B cell (primary cell): ENCODE measurements around the gene AEBP1. TPM values are rescaled to one million over a fixed set of nuclear protein-coding genes. Genes with fewer than 3 reads are reported as not detected.

Source experiments
- ATAC-seq: fragments of 200-7000 bp; cut with Tn5 transposase; one replicate; pipeline ENCODE4 v1.10.0; 2021; ENCODE audit warnings: low read depth, mild to moderate bottlenecking, moderate number of reproducible peaks, moderate library complexity
- CTCF ChIA-PET: fragments of 350-600 bp; sonication (Branson Sonifier 250); formaldehyde crosslinking; loops from one replicate; lab custom pipeline; 2021; ENCODE audit warnings: antibody characterized with exemption, inconsistent platforms; lab: Charles Lee
- POLR2A ChIA-PET: fragments of 350-600 bp; sonication (Branson Sonifier 250); formaldehyde crosslinking; loops from one replicate; lab custom pipeline; 2021; ENCODE audit warnings: antibody characterized with exemption; lab: Charles Lee
- DNase-seq: peaks from one replicate; pipeline ENCODE4 v3.0.0; 2013
- H2AFZ ChIP-seq: 2 replicates; pipeline ENCODE4 v1.6.1; 2012; ENCODE audit warnings: mild to moderate bottlenecking, low read depth, low read length; ENCODE audit not compliant: insufficient read depth, poor library complexity, severe bottlenecking
- H3K27ac ChIP-seq, 2 donors: 1 replicate in 1 of 2; 2 replicates in 1 of 2; pipeline ENCODE4 v1.5.1; 2012 to 2013; ENCODE audit warnings: low read length in 2 of 2, mild to moderate bottlenecking in 2 of 2, moderate library complexity in 1 of 2
- H3K27me3 ChIP-seq, 4 experiments: fragments of 200-600 bp in 1 of 4; sonication (generic) in 1 of 4; replicated peaks in 1 of 4; 1 replicate in 2 of 4; 2 replicates in 2 of 4; pipeline versions ENCODE4 v1.6.1 to v1.7.0; 2013 to 2016; ENCODE audit warnings: low read length in 3 of 4, mild to moderate bottlenecking in 2 of 4, mixed read lengths in 1 of 4, moderate library complexity in 1 of 4; ENCODE audit not compliant: insufficient read depth in 4 of 4, control insufficient read depth in 3 of 4; ENCODE audit errors: control extremely low read depth in 1 of 4
- H3K36me3 ChIP-seq, 2 experiments: replicated peaks in 1 of 2; 1 replicate in 1 of 2; 2 replicates in 1 of 2; pipeline versions ENCODE4 v1.6.1 to v1.7.1; 2013; ENCODE audit warnings: low read length in 1 of 2; ENCODE audit not compliant: insufficient read depth in 2 of 2, control insufficient read depth in 1 of 2; ENCODE audit errors: control extremely low read depth in 1 of 2, extremely low read depth in 1 of 2
- H3K4me1 ChIP-seq, 2 donors: fragments of 200-600 bp in 1 of 2; sonication (generic) in 1 of 2; 1 replicate in 1 of 2; 2 replicates in 1 of 2; pipeline versions ENCODE4 v1.5.1 to v1.6.1; 2013 to 2017; ENCODE audit warnings: low read length in 2 of 2; ENCODE audit not compliant: control insufficient read depth in 2 of 2, insufficient read depth in 2 of 2
- H3K4me2 ChIP-seq: replicated peaks from 2 replicates; pipeline ENCODE3; 2012; ENCODE audit warnings: mild to moderate bottlenecking, low read depth, low read length; ENCODE audit not compliant: poor library complexity, severe bottlenecking
- H3K4me3 ChIP-seq, 5 experiments: fragments of 200-600 bp in 1 of 5; sonication (generic) in 1 of 5; 1 replicate in 3 of 5; 2 replicates in 2 of 5; pipeline versions ENCODE4 v1.5.1 to v1.7.0; 2011 to 2016; ENCODE audit warnings: low read length in 4 of 5, mild to moderate bottlenecking in 4 of 5, low read depth in 2 of 5, control low read depth in 1 of 5, moderate library complexity in 1 of 5; ENCODE audit not compliant: insufficient read depth in 1 of 5; ENCODE audit errors: control extremely low read depth in 1 of 5, extremely low read depth in 1 of 5
- H3K79me2 ChIP-seq: fragments of 200-600 bp; sonication (generic); one replicate; pipeline ENCODE4 v1.6.0; 2016; ENCODE audit warnings: low read length; ENCODE audit not compliant: control insufficient read depth, insufficient read depth
- H3K9ac ChIP-seq: fragments of 200-600 bp; sonication (generic); 2 replicates; pipeline ENCODE4 v1.6.1; 2017; ENCODE audit warnings: mild to moderate bottlenecking, low read length, moderate library complexity
- H3K9me3 ChIP-seq, 3 donors: one replicate each; pipeline versions ENCODE4 v1.6.1 to v1.7.1; 2013; ENCODE audit warnings: low read length in 2 of 3; ENCODE audit not compliant: control insufficient read depth in 2 of 3, insufficient read depth in 1 of 3; ENCODE audit errors: control extremely low read depth in 1 of 3
- H4K20me1 ChIP-seq: 2 replicates; pipeline ENCODE4 v1.6.0; 2012; ENCODE audit warnings: mild to moderate bottlenecking, low read length; ENCODE audit not compliant: insufficient read depth, control insufficient read depth, poor library complexity, severe bottlenecking
- H3K27ac Mint-ChIP-seq: one replicate; pipeline ENCODE4 v1.8.0; 2021; ENCODE audit warnings: mixed read lengths
- H3K27me3 Mint-ChIP-seq: one replicate; pipeline ENCODE4 v1.8.0; 2021; ENCODE audit warnings: mixed read lengths
- H3K4me1 Mint-ChIP-seq: one replicate; pipeline ENCODE4 v1.8.0; 2021; ENCODE audit warnings: mixed read lengths
- H3K4me3 Mint-ChIP-seq: one replicate; pipeline ENCODE4 v1.8.0; 2021; ENCODE audit warnings: mixed read lengths
- H3K9me3 Mint-ChIP-seq: one replicate; pipeline ENCODE4 v1.8.0; 2022; ENCODE audit warnings: mixed read lengths; ENCODE audit not compliant: insufficient read depth
- EZH2 ChIP-seq: IDR thresholded peaks from 2 replicates; pipeline ENCODE4 v1.6.1; 2012; ENCODE audit warnings: borderline replicate concordance, low read depth, mild to moderate bottlenecking, moderate library complexity, low read length; ENCODE audit not compliant: insufficient read depth, poor library complexity, severe bottlenecking
- WGBS: methylation state at CpG from one replicate; pipeline ENCODE4 v1.1.5; 2013; ENCODE audit warnings: missing lambda C conversion rate; ENCODE audit not compliant: insufficient coverage; 5-methylcytosine and 5-hydroxymethylcytosine counted together
- intact Hi-C: fragments of 100-400 bp; cut with micrococcal nuclease; formaldehyde crosslinking; loops from one replicate; pipeline ENCODE4 v1.10.0; 2022
- polyA plus RNA-seq: library from polyadenylated mRNA; depleted of rRNA; stranded (reverse); fragments of >200 nt; gene quantifications from 2 replicates; pipeline ENCODE4 v1.2.3, GENCODE V29; 2012
- total RNA-seq, 2 donors: library from RNA; stranded (reverse); fragments of 120-200 nt in 1 of 2; gene quantifications; 1 replicate in 1 of 2; 2 replicates in 1 of 2; pipeline versions ENCODE4 v1.2.3 to v1.2.4, GENCODE V29; 2013 to 2022
- TF ChIP-seq, protein P1 (sequence below): fragments of 200-600 bp; IDR thresholded peaks from one replicate; pipeline ENCODE4 v1.8.0; 2022; ENCODE audit warnings: antibody characterized with exemption, mild to moderate bottlenecking

AEBP1 gene
- total and polyA plus RNA-seq, 2 donors (not counting 1 experiment from before 2014, with no cell fraction given): 20.2 to 36.7 TPM

- CTCF ChIA-PET: no interaction called here
- POLR2A ChIA-PET: no interaction called here
- Mint-ChIP-seq H3K27ac (no peak overlapping the region), H3K4me1 (no peaks in the 10 kb centered on the region), H3K4me3 (no peak overlapping the region), H3K27me3 (peaks cover 8% of the 10 kb centered on the region), H3K9me3 (no peaks in the 10 kb centered on the region)
- intact Hi-C loops: no loop called here
- no peak for DNase-seq
- no peaks in the 10 kb centered on the region for H3K36me3 ChIP-seq
- H3K4me1 ChIP-seq: no peaks in the 10 kb centered on the region
- no peaks in the 10 kb centered on the region for H3K79me2 ChIP-seq
- H3K4me3 ChIP-seq: no peak overlapping the region
- H3K4me2 ChIP-seq: no peak overlapping the region
- H4K20me1 ChIP-seq: no peaks in the 10 kb centered on the region
- H3K9me3 ChIP-seq: peaks cover 0 to 1% (median 0%) of the 10 kb centered on the region in 3 donors
- H3K9ac ChIP-seq: no peak overlapping the region
- TF ChIP-seq EZH2: no peak
- TF ChIP-seq, protein P1, sequence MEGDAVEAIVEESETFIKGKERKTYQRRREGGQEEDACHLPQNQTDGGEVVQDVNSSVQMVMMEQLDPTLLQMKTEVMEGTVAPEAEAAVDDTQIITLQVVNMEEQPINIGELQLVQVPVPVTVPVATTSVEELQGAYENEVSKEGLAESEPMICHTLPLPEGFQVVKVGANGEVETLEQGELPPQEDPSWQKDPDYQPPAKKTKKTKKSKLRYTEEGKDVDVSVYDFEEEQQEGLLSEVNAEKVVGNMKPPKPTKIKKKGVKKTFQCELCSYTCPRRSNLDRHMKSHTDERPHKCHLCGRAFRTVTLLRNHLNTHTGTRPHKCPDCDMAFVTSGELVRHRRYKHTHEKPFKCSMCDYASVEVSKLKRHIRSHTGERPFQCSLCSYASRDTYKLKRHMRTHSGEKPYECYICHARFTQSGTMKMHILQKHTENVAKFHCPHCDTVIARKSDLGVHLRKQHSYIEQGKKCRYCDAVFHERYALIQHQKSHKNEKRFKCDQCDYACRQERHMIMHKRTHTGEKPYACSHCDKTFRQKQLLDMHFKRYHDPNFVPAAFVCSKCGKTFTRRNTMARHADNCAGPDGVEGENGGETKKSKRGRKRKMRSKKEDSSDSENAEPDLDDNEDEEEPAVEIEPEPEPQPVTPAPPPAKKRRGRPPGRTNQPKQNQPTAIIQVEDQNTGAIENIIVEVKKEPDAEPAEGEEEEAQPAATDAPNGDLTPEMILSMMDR: no peak
- WGBS: 100% methylated on average over 4 of the region's 5 CpGs
- H2AFZ ChIP-seq: no peak overlapping the region
- no peak overlapping the region for H3K27ac ChIP-seq
- H3K27me3 ChIP-seq: no peaks in the 10 kb centered on the region
- ATAC-seq: no peak
These were observed 55.9 kb downstream of the AEBP1 start for GRCh38 chr7:44159824-44160630.

DNA sequence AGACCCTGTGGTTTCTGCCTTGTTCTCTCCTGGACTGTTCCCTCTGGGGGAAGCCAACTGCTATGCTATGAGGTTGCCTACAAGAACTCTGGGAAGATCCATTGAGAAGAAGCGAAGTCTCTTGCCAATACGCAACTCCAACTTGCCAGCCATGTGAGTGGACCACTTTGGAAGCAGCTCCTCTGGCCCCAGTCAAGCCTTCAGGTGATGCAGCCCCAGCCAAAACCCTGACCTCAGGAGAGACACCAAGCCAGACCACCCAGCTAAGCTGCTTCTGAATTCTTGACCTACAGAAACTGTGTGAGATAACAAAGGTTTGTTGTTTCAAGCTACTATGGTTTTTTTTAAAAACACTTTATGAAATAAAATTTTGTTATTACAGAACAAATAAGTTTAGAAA lies 57.2 kb downstream of the AEBP1 start:
- H3K9ac ChIP-seq: no peak overlapping the region
- H3K27ac Mint-ChIP-seq: no peak overlapping the region
- H3K4me1 Mint-ChIP-seq: no peaks in the 10 kb centered on the region
- peaks cover 0 to 1% (median 0%) of the 10 kb centered on the region in 3 donors for H3K9me3 ChIP-seq
- no peaks in the 10 kb centered on the region for H3K27me3 ChIP-seq
- H3K36me3 ChIP-seq: no peaks in the 10 kb centered on the region
- TF ChIP-seq, protein P1: no peak
- TF ChIP-seq EZH2: no peak
- no peak for ATAC-seq
- no peak overlapping the region for H3K4me3 Mint-ChIP-seq
- no peaks in the 10 kb centered on the region for H4K20me1 ChIP-seq
- intact Hi-C loops: no loop called here
- no peaks in the 10 kb centered on the region for H3K9me3 Mint-ChIP-seq
- 94% methylated on average over 2 of the region's 2 CpGs for WGBS
- no peak overlapping the region for H3K4me2 ChIP-seq
- ChIA-PET CTCF (no interaction called here), POLR2A (no interaction called here)
- no peaks in the 10 kb centered on the region for H3K79me2 ChIP-seq
- no peak overlapping the region for H2AFZ ChIP-seq
- peaks cover 8% of the 10 kb centered on the region for H3K27me3 Mint-ChIP-seq
- H3K4me1 ChIP-seq: no peaks in the 10 kb centered on the region
- DNase-seq: no peak
- no peak overlapping the region for H3K27ac ChIP-seq
- H3K4me3 ChIP-seq: no peak overlapping the region
